ENCODE results near the gene TMPO. TPM values are rescaled to one million over a fixed set of nuclear protein-coding genes. Genes with fewer than 3 reads are reported as not detected.

Gene TMPO
- total and polyA plus RNA-seq, 2 of the 4 experiments (the other 2 are of a cell fraction) = 30.0 to 62.0 TPM

DNA sequence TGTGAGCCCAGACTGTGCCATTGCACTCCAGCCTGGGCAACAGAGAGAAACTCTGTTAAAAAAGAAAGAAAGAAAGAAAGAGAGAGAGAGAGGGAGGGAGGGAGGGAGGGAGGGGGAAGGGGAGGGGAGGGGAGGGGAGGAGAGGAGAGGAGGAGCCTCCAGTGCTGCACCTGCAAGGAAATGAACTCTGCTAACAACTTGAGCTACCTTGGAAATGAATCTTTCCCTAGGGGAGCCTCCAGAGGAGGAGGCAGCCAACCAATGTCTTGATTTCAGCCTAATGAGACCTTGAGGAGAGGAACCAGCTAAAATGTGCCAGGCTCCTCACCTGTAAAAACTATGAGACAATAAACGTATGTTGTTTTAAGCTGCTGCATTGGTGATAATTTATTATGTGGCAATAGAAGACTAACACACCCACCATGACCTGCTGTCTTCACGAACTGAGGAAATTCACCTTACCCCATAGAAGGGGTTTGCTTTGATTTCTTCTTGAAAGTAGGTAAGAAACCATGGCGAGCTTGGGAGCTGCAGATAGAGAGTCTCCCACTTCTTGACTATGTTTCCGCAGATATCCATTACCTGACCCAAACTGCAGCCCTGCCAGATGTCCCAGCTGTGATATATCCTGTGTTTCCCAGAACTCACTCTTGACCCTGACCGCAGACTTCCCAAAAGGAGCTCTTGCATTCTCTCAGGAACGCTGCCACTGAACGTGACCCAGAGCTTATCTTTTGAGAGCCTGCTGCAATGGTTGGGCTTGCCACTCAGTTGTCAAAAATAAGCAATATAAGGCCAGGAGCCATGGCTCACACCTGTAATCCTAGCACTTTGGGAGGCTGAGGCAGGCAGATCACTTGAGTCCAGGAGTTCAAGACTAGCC lies 31.5 kb upstream of the TMPO start:
- Histone ChIP-seq H4K8ac (ENCODE audit: low read depth in 2 of 2, low read length in 2 of 2) (no peak overlapping the region), H4K91ac (ENCODE audit: insufficient read depth, low read depth, low read length) (no peak overlapping the region), H2AFZ (replicated peaks; ENCODE audit: low read length, poor library complexity) (no peak overlapping the region), H2BK15ac (ENCODE audit: low read depth, low read length) (no peak overlapping the region), H3K9ac (ENCODE audit: low read depth, low read length) (no peak overlapping the region), H3K36me3 (ENCODE audit: control insufficient read depth, insufficient read depth, low read length) (no peaks in the 10 kb centered on the region), H3K4ac (ENCODE audit: low read depth, low read length) (no peak overlapping the region), H2BK20ac (ENCODE audit: low read depth, low read length) (no peak overlapping the region), H3K79me1 (ENCODE audit: low read depth in 1 of 2, low read length in 2 of 2) (no peaks in the 10 kb centered on the region), H3K4me1 (ENCODE audit: control insufficient read depth, insufficient read depth, low read length) (no peaks in the 10 kb centered on the region), H3K27me3 (ENCODE audit: control insufficient read depth, insufficient read depth, low read length) (no peaks in the 10 kb centered on the region), H4K5ac (ENCODE audit: low read depth, low read length) (no peak overlapping the region), H2BK120ac (ENCODE audit: low read depth, low read length) (no peak overlapping the region), H3K4me2 (ENCODE audit: low read depth, low read length) (no peak overlapping the region), H4K20me1 (ENCODE audit: insufficient read depth, low read length) (no peaks in the 10 kb centered on the region), H3K9me1 (ENCODE audit: insufficient read depth, low read length) (no peaks in the 10 kb centered on the region), H3K4me3 (ENCODE audit: insufficient read depth, low read depth, low read length) (no peak overlapping the region), H3K23ac (ENCODE audit: low read depth, low read length) (no peak overlapping the region), H2AK5ac (ENCODE audit: low read depth, low read length) (no peak overlapping the region), H3K56ac (ENCODE audit: extremely low read depth, insufficient read depth, low read length) (no peak overlapping the region), H3K9me3 (ENCODE audit: control insufficient read depth, insufficient read depth, low read length) (no peaks in the 10 kb centered on the region), H3K14ac (replicated peaks; ENCODE audit: low read depth, low read length) (no peak overlapping the region), H3K18ac (ENCODE audit: low read depth, low read length) (no peak overlapping the region), H2AK9ac (replicated peaks; ENCODE audit: low read depth, low read length, poor library complexity) (no peak overlapping the region), H2BK5ac (ENCODE audit: low read depth, low read length, poor library complexity, severe bottlenecking) (no peak overlapping the region), H3K27ac (ENCODE audit: insufficient read depth, low read length) (no peak overlapping the region)
- ChIA-PET POLR2A (ENCODE audit: unreplicated experiment) (no interaction called here), CTCF (interaction anchor here (1.2 kb wide), 1 partner anchor 47 kb away, joined by 3 read pairs; no protein-coding TSS in a partner anchor)
- no peak for ATAC-seq (ENCODE audit: low read depth)
- intact Hi-C loops (cut with micrococcal nuclease) (no loop called here), dilution Hi-C loops (cut with HindIII; ENCODE audit: low sequenced_read_pairs, unreplicated experiment) (no loop called here), in situ Hi-C loops (cut with MboI; ENCODE audit: low sequenced_read_pairs) (no loop called here)
- WGBS, 2 experiments (ENCODE audit: extremely low coverage in 2 of 2, insufficient read length in 1 of 2) = 81% methylated on average over 4 of the region's 7 CpGs; no CpG with 5 or more reads in 1 of the 2 experiments
- DNase-seq = no peak
- no TSS peak for BruUV-seq (replicated peaks)
- TF ChIP-seq MXI1 (IDR thresholded peaks at IDR 0.05; ENCODE audit: borderline replicate concordance, low read depth, low read length) (no peak), CHD1 (IDR thresholded peaks at IDR 0.05; ENCODE audit: low read depth, low read length) (no peak), USF2 (IDR thresholded peaks at IDR 0.05; ENCODE audit: low read depth, low read length) (no peak), BHLHE40 (IDR thresholded peaks at IDR 0.05; ENCODE audit: low read depth, low read length) (no peak), CEBPB (IDR thresholded peaks at IDR 0.05; ENCODE audit: low read depth, low read length) (no peak), RFX5 (IDR thresholded peaks at IDR 0.05; ENCODE audit: low read depth, low read length) (no peak), FOS (IDR thresholded peaks at IDR 0.05; ENCODE audit: low read depth, low read length) (no peak), MAZ (IDR thresholded peaks at IDR 0.05; ENCODE audit: borderline replicate concordance, low read depth, low read length) (no peak), MAFK (IDR thresholded peaks at IDR 0.05; ENCODE audit: low read depth, low read length) (no peak), POLR2A (IDR thresholded peaks at IDR 0.05; ENCODE audit: low read depth, low read length) (no peak), RAD21 (IDR thresholded peaks at IDR 0.05; ENCODE audit: low read length) (no peak), SMC3 (IDR thresholded peaks at IDR 0.05; ENCODE audit: low read depth, low read length) (no peak), RCOR1 (IDR thresholded peaks at IDR 0.05; ENCODE audit: insufficient replicate concordance, low read length) (no peak), NFE2L2 (IDR thresholded peaks at IDR 0.05; ENCODE audit: low read depth, low read length) (no peak)
- TF ChIP-seq, protein P1, sequence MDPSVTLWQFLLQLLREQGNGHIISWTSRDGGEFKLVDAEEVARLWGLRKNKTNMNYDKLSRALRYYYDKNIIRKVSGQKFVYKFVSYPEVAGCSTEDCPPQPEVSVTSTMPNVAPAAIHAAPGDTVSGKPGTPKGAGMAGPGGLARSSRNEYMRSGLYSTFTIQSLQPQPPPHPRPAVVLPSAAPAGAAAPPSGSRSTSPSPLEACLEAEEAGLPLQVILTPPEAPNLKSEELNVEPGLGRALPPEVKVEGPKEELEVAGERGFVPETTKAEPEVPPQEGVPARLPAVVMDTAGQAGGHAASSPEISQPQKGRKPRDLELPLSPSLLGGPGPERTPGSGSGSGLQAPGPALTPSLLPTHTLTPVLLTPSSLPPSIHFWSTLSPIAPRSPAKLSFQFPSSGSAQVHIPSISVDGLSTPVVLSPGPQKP (IDR thresholded peaks at IDR 0.05; ENCODE audit: borderline replicate concordance, low read depth, low read length) = no peak
